GM12878 (cell line): ENCODE results near the gene CFAP299. TPM values are rescaled to one million over a fixed set of nuclear protein-coding genes. Genes with fewer than 3 reads are reported as not detected.

Experiments
- ATAC-seq: fragments of 200-7000 bp; cut with Tn5 transposase; 3 replicates; pipeline ENCODE4 v1.9.1; 2020; ENCODE audit warnings: mild to moderate bottlenecking, moderate library complexity
- BruUV-seq: library from RNA; stranded (reverse); fragments of 400-500 nt; replicated peaks from 2 replicates; lab custom pipeline; 2021; lab: Mats Ljungman, UMichigan
- CTCF ChIA-PET: fragments of 300-600 bp; sonication (Branson Sonifier 250); formaldehyde crosslinking; extraction: SDS; loops from one replicate; lab custom pipeline; 2021; ENCODE audit warnings: inconsistent platforms; lab: Yijun Ruan, JAX
- POLR2A ChIA-PET: fragments of 350-600 bp; formaldehyde crosslinking; extraction: SDS; loops from one replicate; lab custom pipeline; 2021; ENCODE audit warnings: inconsistent platforms; lab: Charles Lee
- RAD21 ChIA-PET: fragments of 300-600 bp; sonication (Branson Sonifier 250); formaldehyde crosslinking; loops from one replicate; lab custom pipeline; 2023; ENCODE audit warnings: antibody characterized with exemption; ENCODE audit not compliant: unreplicated experiment; lab: Charles Lee
- SMC1A ChIA-PET: fragments of 300-600 bp; sonication (Branson Sonifier 250); formaldehyde crosslinking; loops from one replicate; lab custom pipeline; 2023; ENCODE audit not compliant: unreplicated experiment, uncharacterized antibody; lab: Charles Lee
- DNase-seq: peaks from one replicate; pipeline ENCODE4 v3.0.0-alpha.2; 2011; ENCODE audit warnings: low read depth, low spot score
- FAIRE-seq: peaks from 3 replicates; lab custom pipeline; 2011; peaks lifted over from hg19 to GRCh38; lab: Jason Lieb, UNC
- H2AFZ ChIP-seq: 2 replicates; pipeline ENCODE4 v1.6.0; 2011; ENCODE audit warnings: low read depth, low read length, control low read depth; ENCODE audit not compliant: control insufficient read depth
- H3K27ac ChIP-seq: 2 replicates; pipeline ENCODE4 v1.5.1; 2011; ENCODE audit warnings: control low read depth; ENCODE audit not compliant: control insufficient read depth, insufficient read depth
- H3K27me3 ChIP-seq, 2 experiments: replicated peaks in 1 of 2; 2 replicates each; pipeline versions ENCODE4 v1.6.0 to v1.6.1; 2011; ENCODE audit warnings: low read length in 1 of 2; ENCODE audit not compliant: control insufficient read depth in 2 of 2, insufficient read depth in 2 of 2
- H3K36me3 ChIP-seq, 2 experiments: 2 replicates each; pipeline ENCODE4 v1.5.1; 2011; ENCODE audit warnings: low read length in 1 of 2; ENCODE audit not compliant: control insufficient read depth in 2 of 2, insufficient read depth in 2 of 2
- H3K4me1 ChIP-seq: 2 replicates; pipeline ENCODE4 v1.6.1; 2011; ENCODE audit warnings: mild to moderate bottlenecking, low read length, moderate library complexity, mixed read lengths; ENCODE audit not compliant: control insufficient read depth, insufficient read depth
- H3K4me2 ChIP-seq: 2 replicates; pipeline ENCODE4 v1.6.0; 2011; ENCODE audit warnings: control low read depth; ENCODE audit not compliant: control insufficient read depth, insufficient read depth
- H3K4me3 ChIP-seq: fragments of 200-600 bp; sonication (generic); 2 replicates; pipeline ENCODE4 v1.5.1; 2016
- H3K79me2 ChIP-seq: 2 replicates; pipeline ENCODE4 v1.6.0; 2011; ENCODE audit warnings: low read length; ENCODE audit not compliant: control insufficient read depth, insufficient read depth
- H3K9ac ChIP-seq: 2 replicates; pipeline ENCODE4 v1.8.0; 2011; ENCODE audit warnings: low read length, control low read depth, mixed read lengths; ENCODE audit not compliant: control insufficient read depth, insufficient read depth
- H3K9me3 ChIP-seq: replicated peaks from 3 replicates; pipeline ENCODE4 v1.5.1; 2011; ENCODE audit warnings: mild to moderate bottlenecking, low read length; ENCODE audit not compliant: control insufficient read depth, insufficient read depth
- H4K20me1 ChIP-seq: 2 replicates; pipeline ENCODE4 v1.6.0; 2011; ENCODE audit not compliant: control insufficient read depth, insufficient read depth
- CHD1 ChIP-seq: IDR thresholded peaks from 2 replicates; pipeline ENCODE4 v1.6.1; 2012; ENCODE audit warnings: low read depth, low read length, improper control_type of control experiment
- CREM ChIP-seq: IDR thresholded peaks from 2 replicates; pipeline ENCODE4 v1.6.1; 2014; ENCODE audit warnings: antibody characterized with exemption, low read depth
- DPF2 ChIP-seq: fragments of 450-650 bp; IDR thresholded peaks from 2 replicates; pipeline ENCODE4 v1.6.1; 2017; ENCODE audit warnings: mild to moderate bottlenecking
- GABPA ChIP-seq: IDR thresholded peaks from 2 replicates; pipeline ENCODE4 v1.6.1; 2014; ENCODE audit warnings: antibody characterized with exemption, low read depth, mild to moderate bottlenecking, inconsistent platforms
- HDAC6 ChIP-seq: fragments of 200-600 bp; sonication (generic); IDR thresholded peaks from one replicate; pipeline ENCODE4 v1.8.0; 2017; ENCODE audit warnings: antibody characterized with exemption; ENCODE audit not compliant: unreplicated experiment
- KLF5 ChIP-seq: fragments of 450-650 bp; IDR thresholded peaks from 2 replicates; pipeline ENCODE4 v1.6.1; 2014; ENCODE audit warnings: mild to moderate bottlenecking; ENCODE audit not compliant: partially characterized antibody
- NFYA ChIP-seq: IDR thresholded peaks from 2 replicates; pipeline ENCODE4 v1.6.1; 2011; ENCODE audit warnings: low read depth, mild to moderate bottlenecking, low read length, improper control_type of control experiment, borderline replicate concordance
- PAX5 ChIP-seq: IDR thresholded peaks from 2 replicates; pipeline ENCODE4 v1.6.1; 2011; ENCODE audit warnings: low read depth, low read length, borderline replicate concordance
- RB1 ChIP-seq: fragments of 450-650 bp; formaldehyde crosslinking; IDR thresholded peaks from 2 replicates; pipeline ENCODE4 v1.6.1; 2017; ENCODE audit warnings: mild to moderate bottlenecking, borderline replicate concordance
- RELA ChIP-seq: fragments of 450-650 bp; IDR thresholded peaks from 2 replicates; pipeline ENCODE4 v1.8.0; 2014; ENCODE audit warnings: borderline replicate concordance; ENCODE audit not compliant: partially characterized antibody
- WGBS: methylation state at CpG from one replicate; pipeline ENCODE4 v1.1.6; 2016; ENCODE audit warnings: low lambda C conversion rate; ENCODE audit not compliant: insufficient replicate concordance, insufficient coverage; ENCODE audit errors: missing lambda C conversion rate; 5-methylcytosine and 5-hydroxymethylcytosine counted together
- in situ Hi-C: fragments of 300-500 bp; cut with MboI; formaldehyde crosslinking; loops from 9 replicates; pipeline ENCODE4 v1.14.3; 2018; ENCODE audit warnings: mixed read lengths
- intact Hi-C: fragments of 100-400 bp; cut with micrococcal nuclease; formaldehyde crosslinking; loops from one replicate; pipeline ENCODE4 v1.14.2; 2022; ENCODE audit not compliant: unreplicated experiment
- polyA plus RNA-seq, 11 experiments: library from polyadenylated mRNA; depleted of rRNA in 4 of 11; unstranded in 6 of 11; stranded (reverse) in 5 of 11; fragments of >200 nt; fragmentation: Nextera tagmentation in 4 of 11; fragmentation: Illumina TruSeq in 1 of 11; extraction: Ambion mirVana in 4 of 11; extraction: Trizol in 1 of 11; gene quantifications; 1 replicate in 1 of 11; 2 replicates in 10 of 11; pipeline versions ENCODE4 v1.2.1 to v1.2.3, GENCODE V29; 2011 to 2016; ENCODE audit warnings: inconsistent platforms in 2 of 11, missing spikeins in 2 of 11, low read depth in 1 of 11
- total RNA-seq, 4 experiments: library from RNA; depleted of rRNA in 3 of 4; stranded (reverse); fragments of >200 nt in 3 of 4; fragmentation: Illumina TruSeq in 1 of 4; extraction: Trizol in 1 of 4; gene quantifications; 2 replicates each; pipeline versions ENCODE4 v1.2.1 to v1.2.3, GENCODE V29; 2013 to 2021
- TF ChIP-seq, protein P1 (sequence below): IDR thresholded peaks from 2 replicates; pipeline ENCODE4 v1.6.1; 2012; ENCODE audit warnings: low read depth, low read length, improper control_type of control experiment
- TF ChIP-seq, protein P2 (sequence below): IDR thresholded peaks from 2 replicates; pipeline ENCODE4 v1.6.1; 2011; ENCODE audit warnings: borderline replicate concordance, low read depth, mild to moderate bottlenecking, moderate library complexity, low read length; ENCODE audit not compliant: insufficient read depth, poor library complexity, severe bottlenecking
- TF ChIP-seq, protein P3 (sequence below): IDR thresholded peaks from 2 replicates; pipeline ENCODE4 v1.6.1; 2011; ENCODE audit warnings: low read depth, low read length, improper control_type of control experiment, borderline replicate concordance

The CFAP299 gene
- total and polyA plus RNA-seq, 10 of the 15 experiments (the other 5 are each of a cell fraction or from before 2014, with no cell fraction given): 0.06 to 0.34 TPM; not detected in 8

- RAD21 ChIA-PET: no interaction called here
- WGBS: 0% methylated on average over 1 of the region's 1 CpG
- in situ Hi-C loops: no loop called here
- Histone ChIP-seq H3K36me3 (no peaks in the 10 kb centered on the region), H3K27me3 (no peaks in the 10 kb centered on the region), H3K4me3 (no peak overlapping the region)
- TF ChIP-seq DPF2 (no peak), KLF5 (no peak), CREM (no peak), CHD1 (no peak), RB1 (no peak), NFYA (no peak), GABPA (no peak), HDAC6 (no peak), RELA (no peak), PAX5 (no peak)
- TF ChIP-seq, protein P1, sequence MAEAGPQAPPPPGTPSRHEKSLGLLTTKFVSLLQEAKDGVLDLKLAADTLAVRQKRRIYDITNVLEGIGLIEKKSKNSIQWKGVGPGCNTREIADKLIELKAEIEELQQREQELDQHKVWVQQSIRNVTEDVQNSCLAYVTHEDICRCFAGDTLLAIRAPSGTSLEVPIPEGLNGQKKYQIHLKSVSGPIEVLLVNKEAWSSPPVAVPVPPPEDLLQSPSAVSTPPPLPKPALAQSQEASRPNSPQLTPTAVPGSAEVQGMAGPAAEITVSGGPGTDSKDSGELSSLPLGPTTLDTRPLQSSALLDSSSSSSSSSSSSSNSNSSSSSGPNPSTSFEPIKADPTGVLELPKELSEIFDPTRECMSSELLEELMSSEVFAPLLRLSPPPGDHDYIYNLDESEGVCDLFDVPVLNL: no peak
- TF ChIP-seq, protein P2, sequence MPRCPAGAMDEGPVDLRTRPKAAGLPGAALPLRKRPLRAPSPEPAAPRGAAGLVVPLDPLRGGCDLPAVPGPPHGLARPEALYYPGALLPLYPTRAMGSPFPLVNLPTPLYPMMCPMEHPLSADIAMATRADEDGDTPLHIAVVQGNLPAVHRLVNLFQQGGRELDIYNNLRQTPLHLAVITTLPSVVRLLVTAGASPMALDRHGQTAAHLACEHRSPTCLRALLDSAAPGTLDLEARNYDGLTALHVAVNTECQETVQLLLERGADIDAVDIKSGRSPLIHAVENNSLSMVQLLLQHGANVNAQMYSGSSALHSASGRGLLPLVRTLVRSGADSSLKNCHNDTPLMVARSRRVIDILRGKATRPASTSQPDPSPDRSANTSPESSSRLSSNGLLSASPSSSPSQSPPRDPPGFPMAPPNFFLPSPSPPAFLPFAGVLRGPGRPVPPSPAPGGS: no peak
- TF ChIP-seq, protein P3, sequence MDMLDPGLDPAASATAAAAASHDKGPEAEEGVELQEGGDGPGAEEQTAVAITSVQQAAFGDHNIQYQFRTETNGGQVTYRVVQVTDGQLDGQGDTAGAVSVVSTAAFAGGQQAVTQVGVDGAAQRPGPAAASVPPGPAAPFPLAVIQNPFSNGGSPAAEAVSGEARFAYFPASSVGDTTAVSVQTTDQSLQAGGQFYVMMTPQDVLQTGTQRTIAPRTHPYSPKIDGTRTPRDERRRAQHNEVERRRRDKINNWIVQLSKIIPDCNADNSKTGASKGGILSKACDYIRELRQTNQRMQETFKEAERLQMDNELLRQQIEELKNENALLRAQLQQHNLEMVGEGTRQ: no peak
- TF ChIP-seq, all 136 proteins: peak for 0
- intact Hi-C loops: no loop called here
- SMC1A ChIA-PET: interaction anchor here (1.5 kb wide), 1 partner anchor 15 kb away, joined by 3 read pairs; no protein-coding TSS in a partner anchor
- CTCF ChIA-PET: no interaction called here
- H3K79me2 ChIP-seq: no peaks in the 10 kb centered on the region
- no peaks in the 10 kb centered on the region; the same call in 2 of the 3 replicates for H3K9me3 ChIP-seq
- H2AFZ ChIP-seq: no peak overlapping the region
- POLR2A ChIA-PET: no interaction called here
- DNase-seq (no peak), FAIRE-seq (no peak), ATAC-seq (no peak)
- BruUV-seq: no TSS peak
- no peak overlapping the region for H3K27ac ChIP-seq
- no peak overlapping the region for H3K9ac ChIP-seq
- no peaks in the 10 kb centered on the region for H3K4me1 ChIP-seq
- no peak overlapping the region for H3K4me2 ChIP-seq
- no peaks in the 10 kb centered on the region for H4K20me1 ChIP-seq
Observed at GRCh38 chr4:80495865-80496264, 160.3 kb downstream of the CFAP299 start.
